ENCODE results near the gene KASH5.
A peak's percentile ranks its signal among the peaks of the same experiment; 100 is the strongest.

KASH5 gene

DNA sequence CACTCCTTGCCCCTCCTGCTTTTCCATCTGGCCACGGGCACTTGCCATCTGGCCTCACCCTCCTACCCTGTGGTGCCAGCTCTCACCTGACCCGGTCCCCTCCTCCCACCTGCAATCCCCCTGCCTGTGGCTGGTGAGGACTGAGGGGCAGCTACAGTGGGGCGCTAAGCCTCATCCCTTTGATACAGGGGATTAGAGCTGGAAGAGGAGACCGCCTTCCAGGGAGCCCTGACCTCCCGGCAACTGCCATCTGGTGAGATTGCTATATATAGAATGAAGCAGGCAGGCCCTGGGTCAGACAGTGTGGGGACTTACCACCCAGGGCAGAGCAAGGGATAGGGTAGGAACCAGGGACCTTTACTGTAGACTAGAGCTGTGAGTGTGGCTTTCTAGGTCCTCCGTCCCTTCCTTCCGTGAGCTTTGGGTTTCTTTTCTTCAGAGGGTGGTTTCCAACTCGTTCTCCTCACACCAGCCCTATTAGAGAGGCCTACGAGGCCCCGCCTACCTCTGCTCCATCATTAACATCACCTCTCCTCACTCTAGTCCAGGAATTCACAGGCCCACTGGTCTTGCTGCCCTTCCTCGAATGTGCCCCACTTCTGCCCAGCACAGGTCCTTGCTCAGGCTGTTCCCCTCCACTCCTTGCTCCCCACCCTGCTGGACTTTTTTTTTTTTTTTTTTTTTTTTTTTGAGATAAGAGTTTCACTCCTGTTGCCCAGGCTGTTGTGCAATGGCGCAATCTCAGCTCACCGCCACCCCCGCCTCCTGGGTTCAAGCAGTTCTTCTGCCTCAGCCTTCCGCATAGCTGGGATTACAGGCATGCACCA, 7.7 kb downstream of the KASH5 start:
- peak; percentile 75 for DNase-seq (ENCODE audit: low spot score)

DNA sequence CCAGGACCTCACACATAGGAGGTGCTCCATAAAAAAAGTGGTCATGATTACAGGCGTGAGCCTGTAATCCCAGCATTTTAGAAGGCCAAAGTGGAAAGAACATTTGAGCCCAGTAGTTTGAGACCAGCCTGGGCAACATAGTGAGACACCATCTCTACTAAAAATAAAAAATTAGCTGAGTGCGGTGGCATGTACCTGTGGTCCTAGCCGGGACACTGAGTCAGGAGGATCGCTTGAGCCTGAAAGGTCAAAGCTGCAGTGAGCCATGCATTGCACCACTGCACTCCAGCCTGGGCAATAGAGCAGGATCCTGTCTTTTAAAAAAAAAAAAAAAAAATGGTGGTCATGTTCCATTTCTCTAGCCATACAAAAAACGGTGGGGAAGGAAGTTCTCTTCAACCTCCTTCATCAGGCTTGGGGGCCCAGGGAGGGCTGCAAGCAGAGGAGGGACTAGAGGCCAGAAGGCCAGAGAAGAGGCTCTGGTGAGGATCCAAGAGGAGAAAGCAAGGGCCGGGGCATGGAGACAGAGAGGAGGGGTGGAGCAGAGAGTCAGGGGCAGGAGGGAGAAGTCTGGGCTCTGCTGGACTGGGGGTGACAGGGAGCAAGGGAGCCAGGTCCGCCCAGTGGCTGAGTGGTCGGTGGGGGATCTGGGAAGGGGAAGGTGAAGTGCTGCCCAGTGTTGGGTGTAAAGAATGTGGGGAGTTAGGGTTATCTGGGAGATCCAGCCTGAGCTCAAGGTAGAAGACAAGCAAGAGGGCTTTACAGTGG, 8.9 kb downstream of the KASH5 start:
- DNase-seq (ENCODE audit: low spot score), result no peak

DNA sequence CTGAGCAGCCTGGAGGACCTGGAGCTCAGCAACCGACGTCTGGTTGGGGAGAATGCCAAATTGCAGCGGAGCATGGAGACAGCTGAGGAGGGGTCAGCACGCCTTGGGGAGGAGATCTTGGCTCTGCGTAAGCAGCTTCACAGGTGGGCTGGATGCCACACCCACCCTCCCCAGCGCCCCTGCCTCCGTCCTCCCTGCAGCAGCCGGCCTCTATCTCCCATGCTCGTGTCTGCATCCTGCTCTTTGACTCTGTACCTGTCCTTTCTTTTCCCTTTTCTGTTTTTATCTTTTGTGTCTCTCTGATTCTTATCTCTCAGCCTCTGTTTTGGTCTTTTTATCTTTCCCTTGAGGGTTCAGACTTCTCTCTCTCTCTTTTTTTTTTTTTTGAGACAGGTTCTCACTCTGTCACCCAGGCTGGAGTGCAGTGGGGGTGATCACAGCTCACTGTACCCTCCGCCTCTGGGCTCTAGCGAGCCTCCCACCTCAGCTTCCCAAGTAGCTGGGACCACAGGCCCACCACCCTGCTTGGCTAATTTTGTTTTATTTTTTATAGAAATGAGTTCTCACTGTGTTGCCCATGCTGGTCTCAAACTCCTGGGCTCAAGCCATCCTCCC, 10.1 kb downstream of the KASH5 start:
- DNase-seq (ENCODE audit: low spot score), result no peak

DNA sequence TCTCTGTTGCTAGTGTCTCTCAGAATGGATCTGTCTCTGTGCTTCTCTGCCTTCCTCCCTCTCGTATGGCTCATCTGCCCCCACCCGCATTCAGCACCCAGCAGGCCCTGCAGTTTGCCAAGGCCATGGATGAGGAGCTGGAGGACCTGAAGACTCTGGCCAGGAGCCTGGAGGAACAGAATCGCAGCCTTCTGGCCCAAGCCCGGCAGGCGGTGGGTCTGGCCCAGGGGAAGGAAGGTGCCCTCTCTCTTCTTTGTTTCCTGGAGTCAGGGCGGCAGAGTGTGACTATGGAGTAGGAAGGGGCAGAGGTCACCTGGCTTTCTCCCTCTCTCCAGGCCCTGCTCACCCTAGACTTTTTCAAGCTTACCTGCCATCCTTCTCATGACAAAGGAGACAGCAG, 10.9 kb downstream of the KASH5 start:
- DNase-seq (ENCODE audit: low spot score), result no peak

DNA sequence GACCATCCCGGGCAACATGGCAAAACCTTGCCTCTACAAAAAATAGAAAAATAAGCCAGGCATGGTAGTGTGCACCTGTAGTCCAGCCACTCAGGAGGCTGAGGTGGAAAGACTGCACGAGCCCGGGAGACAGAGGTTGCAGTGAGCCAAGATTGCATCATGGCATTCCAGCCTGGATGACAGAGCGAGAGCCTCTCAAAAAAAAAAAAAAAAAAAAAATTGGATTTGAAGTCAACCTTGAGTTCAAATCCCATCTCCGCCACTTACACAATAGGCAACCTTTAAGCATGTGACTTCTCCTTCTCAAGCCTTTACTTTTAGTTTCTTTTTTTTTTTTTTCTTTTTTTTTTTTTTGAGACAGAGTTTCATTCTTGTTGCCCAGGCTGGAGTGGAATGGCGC, 12.0 kb downstream of the KASH5 start:
- no peak for DNase-seq (ENCODE audit: low spot score)

DNA sequence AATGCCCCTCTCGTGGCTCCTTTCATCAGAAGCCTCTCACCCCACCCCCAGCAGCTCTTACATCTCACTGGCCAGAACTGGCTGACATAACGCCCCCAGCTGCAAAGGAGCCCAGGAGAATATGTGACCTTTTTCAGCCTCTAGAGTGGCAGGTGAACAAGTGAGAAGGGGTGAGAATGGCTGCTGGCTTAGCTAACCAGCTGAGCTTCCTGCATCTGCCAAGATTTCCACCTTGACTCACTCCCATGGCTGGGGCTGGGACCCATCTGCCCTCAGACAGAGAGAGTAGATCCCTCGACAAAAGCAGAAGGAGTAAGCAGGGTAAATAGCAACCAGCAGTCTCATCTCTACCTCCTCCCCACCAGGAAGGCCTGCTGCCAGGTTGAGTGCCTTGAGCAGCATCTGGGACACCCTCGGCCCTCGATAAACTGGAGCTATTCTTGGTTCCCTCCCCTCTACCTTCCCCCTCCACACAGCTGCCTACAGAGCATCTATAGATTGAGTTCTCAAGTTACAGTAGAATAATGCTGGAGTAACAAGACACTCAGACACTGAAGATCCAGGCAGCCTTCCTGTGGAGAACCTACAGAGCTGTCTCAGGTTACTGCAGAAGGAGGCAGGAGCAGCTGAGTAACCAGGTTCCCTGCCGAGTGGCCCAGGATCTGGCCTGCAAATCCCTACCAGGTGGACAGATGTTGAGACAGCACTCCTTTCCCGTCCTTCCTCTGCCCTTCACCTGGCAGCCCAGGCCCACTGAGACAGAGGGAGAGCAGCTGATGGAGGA, 15.5 kb downstream of the KASH5 start:
- DNase-seq (ENCODE audit: low spot score), result no peak

DNA sequence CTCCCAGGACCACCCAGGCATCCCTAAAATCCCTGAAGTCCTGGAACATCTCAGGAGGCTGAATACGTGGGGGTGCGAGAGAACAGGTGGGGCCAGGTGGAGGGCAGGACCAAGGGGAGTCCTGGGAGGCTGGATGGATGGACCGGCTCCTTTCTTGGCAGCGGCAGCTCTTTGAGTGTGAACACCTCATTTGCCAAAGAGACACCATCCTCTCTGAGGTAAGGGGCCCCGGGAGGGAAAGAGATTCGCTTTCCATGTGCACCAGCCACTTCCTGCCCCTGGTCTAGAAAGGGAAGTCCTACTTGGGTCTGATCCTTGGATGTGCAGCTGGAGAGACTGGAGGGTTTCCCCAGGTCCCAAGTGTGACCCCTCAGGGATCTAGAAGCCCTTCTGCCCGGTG, 19.0 kb downstream of the KASH5 start:
- DNase-seq (ENCODE audit: low spot score), result no peak

DNA sequence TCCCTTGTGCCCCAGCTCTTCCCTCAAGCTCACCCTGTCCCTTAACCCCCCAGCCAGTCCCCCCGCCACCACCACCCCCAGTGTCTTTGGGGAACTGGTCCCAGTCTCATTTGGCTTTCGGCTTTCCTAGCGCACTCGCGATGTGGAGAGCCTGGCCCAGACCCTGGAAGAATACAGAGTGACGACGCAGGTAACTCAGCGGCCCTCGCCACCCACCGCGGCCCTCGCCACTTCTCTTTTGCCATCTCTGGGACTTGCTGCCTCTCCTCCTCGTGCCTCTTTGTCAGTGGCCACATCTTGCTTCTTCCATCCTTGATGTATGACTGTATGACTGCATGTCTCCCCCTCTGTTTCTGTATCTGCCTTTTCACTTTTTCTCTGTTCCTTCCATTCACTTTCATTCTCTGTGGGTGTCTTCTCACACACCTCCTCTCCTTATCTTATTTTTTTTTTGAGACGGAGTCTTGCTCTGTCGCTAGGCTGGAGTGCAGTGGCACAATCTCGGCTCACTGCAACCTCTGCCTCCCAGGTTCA, 19.5 kb downstream of the KASH5 start:
- DNase-seq (ENCODE audit: low spot score), result no peak

DNA sequence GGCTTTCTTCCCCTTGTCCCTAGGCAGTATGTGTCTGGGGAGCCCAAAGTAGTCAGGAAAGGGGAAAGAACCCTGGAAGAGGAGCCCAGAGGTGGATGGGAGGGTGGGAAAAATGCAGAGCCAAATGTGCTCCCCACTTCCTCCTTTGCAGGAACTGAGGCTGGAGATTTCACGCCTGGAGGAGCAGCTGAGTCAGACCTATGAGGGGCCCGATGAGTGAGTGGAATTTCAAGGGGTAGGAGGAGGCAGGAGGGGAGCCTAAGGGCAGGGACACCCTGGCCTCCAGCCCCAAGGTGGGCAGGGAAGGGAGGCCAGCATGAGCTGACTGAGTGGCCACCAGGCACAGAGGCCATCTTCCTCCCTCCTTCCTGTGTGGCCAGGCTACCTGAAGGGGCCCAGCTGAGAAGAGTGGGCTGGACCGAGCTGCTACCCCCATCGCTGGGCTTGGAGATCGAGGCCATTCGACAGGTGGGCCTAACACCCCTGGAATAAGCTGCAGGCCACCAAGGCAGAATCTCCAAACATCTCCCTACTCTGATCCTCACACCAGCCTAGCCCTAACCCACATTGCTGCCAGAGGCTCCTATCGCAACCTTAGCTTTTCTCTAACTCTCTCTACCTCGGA, 20.9 kb downstream of the KASH5 start:
- DNase-seq (ENCODE audit: low spot score), result no peak

DNA sequence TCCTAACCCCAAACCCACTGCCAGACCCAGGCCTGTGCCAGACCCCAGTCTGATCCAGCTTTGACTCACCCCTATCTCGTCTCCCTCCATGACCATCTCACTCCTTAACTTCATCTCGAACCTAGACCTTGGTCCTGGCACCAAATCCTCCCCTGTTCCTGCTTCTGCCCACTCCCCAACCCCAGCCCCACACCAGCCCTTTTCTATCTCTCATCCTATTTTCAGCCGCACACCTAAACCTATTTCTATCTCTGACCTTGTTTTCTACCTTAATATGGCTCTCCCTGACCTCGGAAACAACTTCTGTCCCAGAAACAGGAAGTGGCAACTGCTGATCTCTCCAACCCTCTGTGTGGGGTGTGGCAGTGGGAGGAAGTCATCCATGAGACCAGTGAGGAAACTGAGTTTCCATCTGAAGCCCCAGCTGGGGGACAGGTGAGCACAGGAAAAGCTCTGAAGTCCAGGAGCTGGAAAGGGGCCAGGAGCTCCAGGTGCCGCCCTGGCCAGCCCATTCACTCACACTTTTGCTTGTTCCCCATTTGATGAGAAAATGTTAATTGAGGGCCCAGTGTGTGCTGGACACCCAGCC, 21.5 kb downstream of the KASH5 start:
- DNase-seq (ENCODE audit: low spot score), result no peak

DNA sequence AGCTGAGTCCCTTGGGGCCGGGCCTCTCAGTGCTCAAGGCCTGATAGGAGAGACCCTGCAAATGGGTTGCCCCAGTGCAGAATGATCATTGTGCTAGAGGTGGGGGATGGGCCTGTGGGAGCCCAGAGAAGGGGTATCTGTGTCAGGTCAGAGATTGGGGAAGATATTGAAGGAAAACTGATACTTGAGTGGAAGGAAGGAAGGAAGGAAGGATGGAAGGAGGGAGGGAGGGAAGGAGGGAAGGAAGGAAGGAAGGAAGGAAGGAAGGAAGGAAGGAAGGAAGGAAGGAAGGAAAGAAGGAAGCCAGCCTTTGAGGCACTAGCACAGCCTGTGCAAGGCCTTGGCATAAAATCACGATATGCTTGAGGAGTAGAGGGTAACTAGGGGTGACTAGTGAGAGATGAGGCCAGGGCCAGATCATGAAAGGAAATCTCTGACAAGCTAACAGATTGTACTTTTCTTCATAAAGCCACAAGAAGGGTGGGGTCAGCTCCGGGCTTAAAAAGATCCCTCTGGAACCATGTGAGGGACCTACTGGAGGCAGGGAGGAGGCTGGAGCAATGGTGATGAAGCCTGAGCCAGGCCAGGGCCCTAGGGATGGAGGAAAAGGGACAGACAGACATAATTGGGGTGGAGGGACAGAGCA, 23.8 kb downstream of the KASH5 start:
- DNase-seq (ENCODE audit: low spot score), result no peak

DNA sequence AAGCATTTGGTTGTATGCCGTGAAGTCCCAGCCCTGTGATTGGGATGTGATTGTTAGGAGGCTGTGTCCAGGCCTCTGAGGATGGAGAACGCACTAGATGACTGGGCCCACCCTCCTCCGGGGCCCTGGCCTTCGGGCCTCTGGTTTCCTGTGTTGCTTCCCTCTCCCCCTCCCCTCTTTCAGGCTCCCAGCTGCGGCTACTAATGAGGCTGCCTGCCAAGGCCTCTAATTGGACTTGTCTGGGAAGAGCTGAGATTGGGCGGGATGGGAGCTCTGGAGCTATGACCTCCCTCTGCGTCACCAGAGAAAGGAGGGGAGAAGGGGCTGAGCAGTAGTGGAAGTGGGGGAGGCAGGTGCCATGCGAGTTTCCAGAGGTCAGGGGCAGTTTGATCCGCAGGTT, 25.3 kb downstream of the KASH5 start:
- DNase-seq (ENCODE audit: low spot score), result no peak

DNA sequence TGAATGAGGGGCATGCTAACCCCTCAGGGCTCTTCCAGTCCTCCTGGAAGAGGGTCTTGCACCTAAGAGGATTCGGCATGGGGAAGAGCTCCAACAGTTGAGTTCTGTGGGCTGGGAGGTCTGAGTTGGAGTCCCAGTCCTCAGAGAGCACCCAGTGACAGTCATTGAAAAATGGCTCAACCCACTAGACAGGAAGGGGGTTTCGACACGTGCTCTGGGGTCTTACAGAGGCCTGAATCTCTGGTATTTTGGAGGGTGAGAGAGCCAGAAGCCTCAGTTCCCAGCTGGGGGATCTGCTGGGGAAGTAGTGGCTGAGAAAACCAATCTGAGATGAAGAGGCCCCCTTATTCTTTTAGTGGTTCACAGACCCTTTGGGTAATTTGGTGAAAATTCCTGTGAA, 26.2 kb downstream of the KASH5 start:
- no peak for DNase-seq (ENCODE audit: low spot score)

DNA sequence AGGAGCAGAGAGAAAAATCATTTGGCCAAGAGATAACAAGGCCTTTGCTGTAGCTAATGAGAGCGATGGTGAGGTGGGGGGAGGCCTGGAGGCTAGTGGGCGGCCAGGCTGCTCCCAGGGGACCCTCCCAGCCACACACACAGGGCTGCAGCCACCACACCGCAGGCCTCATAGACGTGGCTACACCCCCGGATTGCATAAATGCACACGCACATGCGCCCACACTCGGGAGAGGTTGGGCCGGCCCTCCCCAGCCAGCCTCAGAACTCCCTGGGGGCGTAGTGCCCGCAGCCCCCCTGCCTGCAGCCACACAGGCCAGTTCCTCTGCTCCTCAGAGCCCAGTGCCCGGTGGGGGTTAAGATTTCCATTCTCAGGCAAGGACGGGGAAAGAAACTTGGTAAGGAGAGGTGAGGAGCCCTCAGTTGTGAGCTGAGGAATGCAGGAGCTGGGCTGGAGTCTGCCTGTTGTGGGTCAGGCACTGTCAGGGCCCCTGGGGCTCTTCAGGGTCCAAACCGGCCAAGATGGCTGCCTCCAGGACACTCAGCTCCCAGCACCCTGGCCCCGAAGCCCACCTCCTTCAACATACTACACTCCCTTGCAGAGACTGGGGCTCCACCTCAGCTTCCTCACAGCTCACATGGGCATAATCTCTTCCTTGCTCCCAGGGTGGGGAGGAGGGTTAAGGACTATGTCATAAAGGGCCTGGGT, 27.2 kb downstream of the KASH5 start:
- no peak for DNase-seq (ENCODE audit: low spot score)

DNA sequence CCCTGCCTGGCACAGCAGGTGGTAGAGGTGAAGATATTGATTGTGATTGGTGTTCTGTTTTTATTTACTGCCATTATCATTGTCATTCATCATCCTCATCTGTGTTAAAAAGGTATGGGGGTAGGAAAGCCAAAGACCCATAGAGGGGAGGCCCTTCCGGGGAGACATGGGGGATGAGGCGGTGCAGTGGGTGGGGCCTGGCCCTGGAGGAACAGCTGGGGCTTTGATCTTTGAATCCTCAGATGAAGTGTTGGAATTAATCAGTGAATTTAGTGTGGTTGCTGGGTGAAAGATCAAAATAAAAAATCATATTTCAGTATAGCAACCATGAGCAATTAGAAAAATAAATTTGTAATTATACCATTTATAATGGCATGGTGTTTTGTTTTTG, 27.8 kb downstream of the KASH5 start:
- no peak for DNase-seq (ENCODE audit: low spot score)

DNA sequence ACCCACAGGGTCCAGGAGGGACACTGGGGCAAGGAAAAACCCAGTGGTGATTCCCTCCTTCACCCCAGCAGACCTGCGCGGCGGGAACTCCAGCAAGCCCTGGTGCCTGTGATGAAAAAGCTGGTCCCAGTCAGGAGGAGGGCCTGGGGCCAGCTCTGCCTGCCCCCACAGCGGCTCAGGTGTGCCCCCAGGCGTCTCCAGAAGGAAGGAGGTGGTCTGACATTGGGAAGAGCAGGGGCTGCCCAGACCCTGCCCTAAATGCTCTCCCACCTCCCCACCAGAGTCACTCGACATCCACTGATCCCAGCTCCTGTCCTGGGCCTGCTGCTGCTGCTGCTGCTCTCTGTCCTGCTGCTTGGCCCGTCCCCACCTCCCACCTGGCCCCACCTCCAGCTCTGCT, 29.0 kb downstream of the KASH5 start:
- no peak for DNase-seq (ENCODE audit: low spot score)

DNA sequence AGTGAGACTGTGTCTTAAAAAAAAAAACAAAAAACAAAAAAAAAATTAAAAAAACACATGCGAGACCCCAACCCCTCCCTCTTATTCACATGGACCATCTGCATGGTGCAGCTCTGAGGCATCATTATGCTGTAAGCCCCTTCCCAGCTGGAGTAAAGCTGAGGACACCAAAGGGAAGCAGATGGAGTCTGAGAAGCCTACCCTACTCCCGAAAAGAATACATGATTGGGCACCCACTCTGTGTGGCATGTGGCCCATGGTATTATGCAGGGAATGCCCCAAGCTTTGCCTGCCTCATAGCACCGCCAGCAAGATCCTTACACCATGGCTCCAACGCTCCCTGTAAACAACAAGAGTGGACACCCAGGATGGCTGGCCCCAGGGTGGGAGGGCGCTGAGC, 30.5 kb downstream of the KASH5 start:
- DNase-seq (ENCODE audit: low spot score), result no peak

DNA sequence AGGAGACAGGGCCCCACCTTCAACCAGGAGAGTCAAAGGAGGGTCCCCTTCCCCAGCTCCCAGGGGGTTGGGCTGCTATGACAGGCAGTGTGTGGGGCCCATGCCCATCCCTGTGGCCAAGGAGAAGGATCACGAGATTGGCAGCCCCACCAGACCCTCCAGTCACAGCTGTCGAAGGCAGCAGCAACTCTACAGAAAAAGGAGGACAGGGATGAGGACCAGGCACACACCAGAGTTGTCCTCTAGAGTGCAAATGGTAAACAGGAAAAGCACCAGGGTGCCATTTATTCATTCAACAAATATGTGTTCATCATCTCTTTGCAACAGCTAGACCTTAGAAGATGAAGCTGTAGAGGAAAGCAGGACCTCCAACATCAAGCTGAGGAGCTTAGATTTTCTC, 31.1 kb downstream of the KASH5 start:
- no peak for DNase-seq (ENCODE audit: low spot score)

DNA sequence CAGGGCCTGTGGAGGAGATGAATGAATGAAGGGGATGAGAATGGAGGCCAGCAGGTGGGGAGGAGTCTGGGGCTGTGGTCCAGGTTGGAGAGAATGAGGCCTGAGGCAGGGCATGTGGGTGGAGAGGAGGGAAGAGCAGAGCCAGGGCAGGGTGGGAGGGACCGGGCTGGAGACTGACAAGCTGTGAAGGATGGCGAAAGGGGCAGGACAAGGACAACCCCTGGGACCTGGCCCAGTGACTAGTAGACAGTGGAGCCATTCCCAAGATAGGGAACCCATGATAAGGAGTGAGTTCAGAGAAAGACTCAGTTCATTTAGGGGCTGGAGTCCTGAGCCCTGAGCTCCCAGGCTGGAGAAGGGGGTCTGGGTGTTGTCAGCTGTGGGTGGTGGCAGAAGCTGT, 32.2 kb downstream of the KASH5 start:
- no peak for DNase-seq (ENCODE audit: low spot score)

Data from D341Med (cell line).